ENCODE measurements around the gene SDF4. TPM values are rescaled to one million over a fixed set of nuclear protein-coding genes. Genes with fewer than 3 reads are reported as not detected.
"Not testable (repeated sequence)": the region's sequence is repeated elsewhere in the genome, so short reads cannot be mapped to it uniquely, and the experiment has no call there.

The SDF4 gene
- total RNA-seq, 1 donor from 2014 or later = 74.2 TPM

GRCh38 chr1:1255078-1255477 lies 23.3 kb upstream of the SDF4 start:
- H3K36me3 ChIP-seq = peaks cover 0 to 41% of the 10 kb centered on the region in 2 donors
- TF ChIP-seq POLR2AphosphoS5 (IDR thresholded peaks at IDR 0.05; ENCODE audit: insufficient read depth in 1 of 2, low read depth in 1 of 2) (no peak), CTCF (IDR thresholded peaks at IDR 0.05) (no peak), POLR2A (IDR thresholded peaks at IDR 0.05) (no peak)

GRCh38 chr1:1254667-1254998 lies 22.8 kb upstream of the SDF4 start:
- Histone ChIP-seq H3K27me3 (no peaks in the 10 kb centered on the region), H3K27ac (no peak overlapping the region), H3K36me3 (peaks cover 0 to 36% of the 10 kb centered on the region in 2 donors), H3K9me3 (no peaks in the 10 kb centered on the region), H3K4me3 (no peak overlapping the region), H3K4me1 (no peaks in the 10 kb centered on the region)
- DNase-seq (ENCODE audit: extremely low spot score in 2 of 2) = no peak
- TF ChIP-seq POLR2A (IDR thresholded peaks at IDR 0.05) (no peak), POLR2AphosphoS5 (IDR thresholded peaks at IDR 0.05; ENCODE audit: insufficient read depth in 1 of 2, low read depth in 1 of 2) (no peak), CTCF (IDR thresholded peaks at IDR 0.05) (no peak)
- intact Hi-C loops (cut with DNase I) = no loop called here

More at GRCh38 chr1:1255078-1255477, 23.3 kb upstream of the SDF4 start:
- intact Hi-C loops (cut with DNase I) = no loop called here
- Histone ChIP-seq H3K4me1 (no peaks in the 10 kb centered on the region), H3K4me3 (no peak overlapping the region), H3K27me3 (no peaks in the 10 kb centered on the region), H3K9me3 (no peaks in the 10 kb centered on the region), H3K27ac (no peak overlapping the region)
- no peak for DNase-seq (ENCODE audit: extremely low spot score in 2 of 2)

GRCh38 chr1:1253972-1254666 lies 22.3 kb upstream of the SDF4 start:
- TF ChIP-seq CTCF (IDR thresholded peaks at IDR 0.05) (no peak), POLR2AphosphoS5 (IDR thresholded peaks at IDR 0.05; ENCODE audit: insufficient read depth in 1 of 2, low read depth in 1 of 2) (no peak), POLR2A (IDR thresholded peaks at IDR 0.05) (no peak)
- Histone ChIP-seq H3K4me1 (no peaks in the 10 kb centered on the region), H3K36me3 (peaks cover 0 to 36% of the 10 kb centered on the region in 2 donors), H3K27ac (no peak overlapping the region), H3K4me3 (no peak overlapping the region), H3K9me3 (no peaks in the 10 kb centered on the region), H3K27me3 (no peaks in the 10 kb centered on the region)
- no peak for DNase-seq (ENCODE audit: extremely low spot score in 2 of 2)
- intact Hi-C loops (cut with DNase I) = no loop called here

GRCh38 chr1:1253314-1253713 lies 21.5 kb upstream of the SDF4 start:
- intact Hi-C loops (cut with DNase I) = no loop called here
- DNase-seq (ENCODE audit: extremely low spot score in 2 of 2) = no peak
- peaks cover 0 to 36% of the 10 kb centered on the region in 2 donors for H3K36me3 ChIP-seq
- TF ChIP-seq CTCF (IDR thresholded peaks at IDR 0.05) (no peak), POLR2A (IDR thresholded peaks at IDR 0.05) (no peak), POLR2AphosphoS5 (IDR thresholded peaks at IDR 0.05; ENCODE audit: insufficient read depth in 1 of 2, low read depth in 1 of 2) (no peak)
- no peak overlapping the region for H3K27ac ChIP-seq
- no peaks in the 10 kb centered on the region for H3K27me3 ChIP-seq
- H3K4me1 ChIP-seq = no peaks in the 10 kb centered on the region
- H3K4me3 ChIP-seq = no peak overlapping the region
- H3K9me3 ChIP-seq = no peaks in the 10 kb centered on the region

- Histone ChIP-seq H3K4me3 (no peak overlapping the region), H3K27me3 (no peaks in the 10 kb centered on the region), H3K9me3 (no peaks in the 10 kb centered on the region), H3K36me3 (peaks cover 0 to 27% of the 10 kb centered on the region in 2 donors), H3K4me1 (peaks cover 10% of the 10 kb centered on the region), H3K27ac (no peak overlapping the region)
- intact Hi-C loops (cut with DNase I) = no loop called here
- no peak for DNase-seq (ENCODE audit: extremely low spot score in 2 of 2)
- TF ChIP-seq POLR2AphosphoS5 (IDR thresholded peaks at IDR 0.05; ENCODE audit: insufficient read depth in 1 of 2, low read depth in 1 of 2) (no peak), CTCF (IDR thresholded peaks at IDR 0.05) (no peak), POLR2A (IDR thresholded peaks at IDR 0.05) (no peak)
Observed at GRCh38 chr1:1250786-1251284, 19.0 kb upstream of the SDF4 start.

- H3K27ac ChIP-seq; H3K4me3 ChIP-seq; intact Hi-C loops (cut with DNase I); DNase-seq (ENCODE audit: extremely low spot score in 2 of 2); H3K9me3 ChIP-seq; H3K36me3 ChIP-seq; H3K27me3 ChIP-seq: not testable (repeated sequence)
- H3K4me1 ChIP-seq = peaks cover 10% of the 10 kb centered on the region
Observed at GRCh38 chr1:1248009-1248913, 16.5 kb upstream of the SDF4 start.

All from vagina (tissue), 2 donors.